GM19324 (cell line): ENCODE results near the gene GUCY1A2.

Source experiments
- ATAC-seq: cut with Tn5 transposase; IDR thresholded peaks from one replicate; pipeline ENCODE4 v1.9.1; 2021; ENCODE audit warnings: mild to moderate bottlenecking, moderate library complexity; ENCODE audit not compliant: unreplicated experiment, low FRiP score

The GUCY1A2 gene

DNA sequence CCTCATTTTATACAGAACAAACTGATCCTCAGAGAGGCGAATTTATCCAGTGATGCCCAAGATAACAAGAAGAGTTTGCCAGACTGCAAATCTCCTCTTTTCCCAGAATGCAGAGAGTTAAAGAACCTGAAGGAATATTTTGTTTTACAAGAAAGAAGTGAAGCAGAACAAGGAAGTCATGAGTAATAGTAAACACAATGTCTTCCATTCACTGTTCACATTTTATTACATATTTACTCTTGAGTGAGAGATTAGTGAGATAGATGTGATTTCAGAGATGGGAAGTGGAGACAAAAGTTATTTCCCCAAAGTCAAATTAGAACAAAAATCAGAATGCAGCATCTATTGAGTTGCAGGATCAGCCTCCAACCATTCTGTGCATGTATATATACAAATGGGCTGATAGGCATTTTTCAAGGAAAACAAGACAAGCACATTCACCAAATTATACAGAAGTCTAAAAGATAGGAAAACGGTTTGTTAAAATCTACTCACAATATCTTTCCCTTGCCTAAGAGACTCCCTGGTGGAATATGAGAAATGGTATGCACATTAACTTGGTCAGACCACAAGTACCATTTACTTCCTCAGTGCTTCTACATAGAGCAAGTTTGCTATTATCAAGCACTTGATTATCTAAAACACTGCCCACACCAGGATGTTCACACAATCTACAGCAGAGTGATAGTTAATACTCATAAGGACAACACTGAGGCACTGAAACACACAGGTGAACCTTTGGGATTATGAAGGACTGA is 12.0 kb downstream of the GUCY1A2 start:
- no peak for ATAC-seq

DNA sequence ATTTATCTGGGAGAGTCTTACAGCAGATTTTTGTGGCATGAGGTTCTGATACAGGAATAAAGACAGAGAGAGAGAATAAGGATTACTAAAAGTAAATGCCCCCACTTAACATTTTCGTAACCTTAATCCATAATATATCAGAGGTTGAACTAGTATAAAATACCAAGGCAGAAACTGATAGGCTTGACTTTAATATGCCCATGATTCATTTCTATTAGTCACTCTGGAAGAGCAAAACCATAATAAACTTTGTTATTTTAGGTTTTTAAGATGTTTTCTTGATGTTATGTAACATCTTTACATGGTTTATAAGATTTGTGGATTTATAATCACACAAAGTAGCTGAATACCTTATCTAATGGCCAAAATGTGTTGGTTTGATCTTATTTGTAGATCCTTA is 19.1 kb downstream of the GUCY1A2 start:
- no peak for ATAC-seq

- no peak for ATAC-seq
These were observed 19.4 kb downstream of the GUCY1A2 start for GRCh38 chr11:106998916-106999188.

DNA sequence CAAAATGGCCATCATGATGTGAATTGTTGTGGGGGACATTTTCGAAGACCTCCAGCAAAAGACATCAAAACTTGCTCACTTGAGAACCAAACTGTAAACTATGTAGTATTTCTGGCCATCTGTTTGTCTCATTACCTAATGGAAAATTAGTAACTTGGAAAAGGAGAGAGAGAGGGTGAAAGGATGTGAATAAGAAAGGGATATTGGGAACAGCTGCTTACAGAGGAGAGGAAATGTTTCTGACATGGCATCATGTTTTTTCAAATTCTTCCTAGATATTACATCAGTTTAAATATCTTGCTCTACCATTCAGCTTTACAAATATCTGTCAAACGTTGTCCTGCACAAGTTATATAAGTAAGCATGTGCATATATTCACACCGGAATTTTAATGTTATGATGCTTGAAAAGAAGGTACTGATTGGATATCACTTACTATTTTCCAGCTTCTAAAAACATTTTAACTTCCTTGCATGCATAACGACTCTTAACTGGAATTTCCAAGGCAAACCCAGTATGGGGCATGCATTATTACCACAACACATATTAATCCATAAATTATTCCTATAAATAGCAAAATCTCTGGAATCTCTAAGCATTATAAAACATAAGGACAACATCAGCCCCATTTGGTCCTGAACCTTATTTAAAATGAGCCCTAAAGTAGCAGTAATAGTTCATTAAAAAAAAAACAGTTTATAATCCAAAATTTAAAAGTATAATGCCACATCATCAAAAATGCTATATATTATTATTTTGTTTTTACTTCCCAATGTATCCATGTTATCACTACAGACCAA is 20.0 kb downstream of the GUCY1A2 start:
- no peak for ATAC-seq

GRCh38 chr11:106997227-106997626 is 21.0 kb downstream of the GUCY1A2 start:
- no peak for ATAC-seq

DNA sequence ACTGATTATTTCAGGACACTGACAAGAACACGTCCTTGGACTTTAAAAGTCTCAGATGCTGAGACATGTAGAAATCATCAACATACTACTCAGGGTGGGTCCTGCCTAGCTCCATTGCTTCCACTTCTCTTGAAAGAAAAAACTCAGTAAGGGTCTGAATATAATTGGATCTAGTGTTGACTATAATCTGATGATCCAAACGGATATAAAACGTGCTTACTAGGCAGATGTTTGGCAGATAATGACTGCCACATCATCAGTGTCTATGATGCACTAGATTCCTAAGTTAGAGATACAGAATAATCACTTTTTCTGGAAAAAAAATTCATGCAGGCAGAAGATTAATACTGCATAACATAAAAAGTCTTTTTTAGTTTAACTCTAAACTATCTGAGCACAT is 21.6 kb downstream of the GUCY1A2 start:
- ATAC-seq: no peak

GRCh38 chr11:106990331-106990730 is 27.9 kb downstream of the GUCY1A2 start:
- no peak for ATAC-seq

GRCh38 chr11:106989078-106989455 is 29.2 kb downstream of the GUCY1A2 start:
- no peak for ATAC-seq

GRCh38 chr11:106988151-106989077 is 29.9 kb downstream of the GUCY1A2 start:
- no peak for ATAC-seq

DNA sequence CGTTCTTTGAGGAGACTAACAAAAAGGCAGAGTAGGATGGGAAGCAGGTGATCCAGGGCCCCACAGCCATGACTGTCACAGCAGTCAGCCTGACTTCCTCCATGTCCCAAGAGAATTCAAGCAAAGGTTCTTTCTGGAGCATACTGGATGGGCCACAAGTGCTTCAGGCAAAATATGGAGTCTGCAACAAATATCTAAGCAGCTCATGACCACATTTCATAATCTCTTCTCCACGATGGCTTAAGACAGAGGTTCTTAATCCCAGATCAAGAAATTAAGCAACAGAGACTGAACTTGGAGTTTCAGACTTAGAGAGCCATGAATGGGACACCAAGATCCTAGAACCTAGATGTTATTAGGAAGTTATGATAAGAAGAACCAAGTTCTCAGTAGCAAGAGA is 31.6 kb downstream of the GUCY1A2 start:
- ATAC-seq: no peak

GRCh38 chr11:106986261-106986660 is 32.0 kb downstream of the GUCY1A2 start:
- ATAC-seq: no peak

DNA sequence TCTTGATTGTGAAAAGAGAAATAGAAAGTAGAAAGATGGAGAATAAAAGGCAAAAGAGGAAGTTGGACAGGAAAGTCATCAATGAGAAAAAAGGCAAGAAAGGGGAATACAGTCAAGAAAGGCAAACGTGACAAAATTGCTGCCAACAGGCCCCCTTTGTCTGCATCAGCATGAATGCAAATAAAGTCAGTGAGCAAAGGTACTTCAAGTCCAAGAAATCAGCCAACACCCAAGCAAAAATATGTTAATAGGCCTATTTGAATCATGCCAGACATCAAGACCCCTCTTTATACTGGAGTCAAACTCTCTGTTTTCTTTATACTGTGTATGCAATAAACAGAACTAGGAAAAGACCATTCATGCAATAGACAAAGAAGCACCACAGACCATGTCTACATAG is 34.3 kb downstream of the GUCY1A2 start:
- ATAC-seq: no peak

- ATAC-seq: no peak
These were observed 35.0 kb downstream of the GUCY1A2 start for GRCh38 chr11:106983261-106983660.

DNA sequence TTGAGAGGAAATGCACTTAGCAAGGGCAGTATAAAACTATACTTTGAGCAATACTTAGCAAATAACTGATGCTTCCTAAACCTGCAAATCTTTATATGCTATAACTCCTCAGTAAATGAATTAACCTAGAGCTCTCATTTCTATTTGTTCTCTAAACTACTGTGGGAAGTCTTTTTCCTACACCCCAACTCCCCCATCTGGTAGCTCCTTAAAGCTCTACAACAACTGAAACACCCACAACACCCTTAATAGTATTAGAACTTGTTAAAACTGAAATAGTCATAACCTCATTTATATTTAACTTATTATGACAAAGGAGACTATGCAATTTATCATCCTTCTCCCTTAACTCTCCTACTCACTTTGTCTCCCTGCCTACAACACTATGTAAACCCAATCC is 43.4 kb downstream of the GUCY1A2 start:
- no peak for ATAC-seq

DNA sequence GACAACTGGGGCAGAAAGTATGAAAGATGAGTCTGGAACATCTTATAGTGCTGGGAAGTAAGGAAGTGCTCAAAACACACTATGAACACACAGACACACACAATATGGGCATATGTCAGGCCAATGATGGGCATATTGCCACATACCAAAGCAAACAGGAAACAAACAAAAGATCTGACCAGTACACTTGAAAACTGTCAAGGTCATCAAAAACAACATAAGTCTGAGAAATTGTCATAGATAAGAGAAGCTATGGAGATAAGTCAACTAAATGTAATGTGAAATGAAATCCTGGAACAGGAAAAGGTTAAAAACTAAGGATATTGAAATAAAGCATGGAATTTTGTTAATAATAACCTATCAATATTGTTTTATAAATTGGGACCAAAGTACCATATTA is 46.4 kb downstream of the GUCY1A2 start:
- no peak for ATAC-seq

DNA sequence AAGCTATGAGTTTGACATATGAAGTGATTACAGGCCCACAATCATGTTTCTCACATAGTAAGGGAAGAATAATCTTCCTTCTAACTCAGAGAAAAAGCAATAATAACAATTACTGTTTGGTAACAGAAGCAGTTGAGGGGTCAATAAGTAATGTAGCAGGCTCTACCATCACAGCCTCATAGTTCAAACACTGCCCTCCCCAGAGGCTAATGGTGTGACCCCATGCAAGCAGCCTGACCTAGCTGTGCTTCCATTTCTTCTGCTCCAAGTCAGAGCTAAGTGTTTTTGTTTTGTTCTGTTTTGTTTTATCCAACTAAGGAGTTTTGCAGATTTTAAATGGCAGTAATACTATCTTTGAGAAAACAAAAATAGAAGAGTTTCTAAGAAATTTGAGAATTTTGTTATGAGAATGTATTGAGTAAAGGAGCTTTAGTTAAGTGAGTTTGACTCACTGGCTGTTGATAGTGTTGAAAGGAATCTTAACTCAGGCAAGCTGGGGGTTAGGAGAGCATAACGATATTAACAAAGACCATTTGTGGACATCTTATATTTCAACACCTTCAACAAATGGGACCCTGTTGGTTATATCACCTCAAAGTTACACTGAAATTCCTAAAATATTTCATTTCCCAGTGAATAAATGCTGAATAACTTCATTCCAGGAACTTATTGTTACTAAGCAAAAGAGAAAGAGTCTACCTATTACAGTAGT is 48.5 kb downstream of the GUCY1A2 start:
- ATAC-seq: no peak

GRCh38 chr11:106962995-106963394 is 55.3 kb downstream of the GUCY1A2 start:
- no peak for ATAC-seq

DNA sequence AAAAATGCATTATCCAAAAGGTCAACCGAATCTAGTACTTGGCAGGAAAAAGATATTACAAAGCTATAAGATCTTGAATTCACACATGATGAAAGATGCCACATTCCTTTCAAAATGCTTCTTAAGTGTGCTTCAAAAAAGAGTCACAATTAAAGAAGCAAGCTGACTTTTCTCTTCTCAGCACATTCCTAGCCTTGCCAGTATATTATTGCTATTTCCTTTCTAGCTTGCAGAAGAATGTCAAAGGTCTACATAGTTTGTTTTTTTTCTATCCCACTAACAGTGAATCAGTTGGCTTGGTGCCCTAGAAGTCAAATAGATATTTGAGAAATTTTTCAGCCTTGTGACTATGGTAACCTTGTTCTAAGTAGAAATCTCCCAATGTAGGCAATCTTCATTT is 56.8 kb downstream of the GUCY1A2 start:
- ATAC-seq: no peak

- ATAC-seq: no peak
These were observed 57.2 kb downstream of the GUCY1A2 start for GRCh38 chr11:106961048-106961447.

DNA sequence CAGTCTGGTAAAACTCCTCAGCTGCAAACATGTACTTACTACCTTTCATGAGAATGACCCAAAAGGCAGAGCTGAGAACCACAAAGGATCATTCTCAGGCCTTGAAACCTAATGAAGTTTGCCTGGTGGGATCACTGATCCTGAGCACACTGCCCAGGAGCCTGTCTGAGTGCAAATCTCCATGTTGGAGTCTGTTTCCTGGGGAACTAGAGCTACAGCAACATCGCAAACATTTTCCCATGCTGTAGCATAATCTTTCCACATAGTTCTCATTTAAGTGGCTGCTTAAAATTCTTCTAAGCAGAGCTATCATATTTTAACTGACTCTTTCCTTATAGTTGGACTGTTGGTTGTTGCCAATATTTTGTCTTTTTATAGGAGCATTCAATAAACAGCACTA is 58.5 kb downstream of the GUCY1A2 start:
- ATAC-seq: no peak

DNA sequence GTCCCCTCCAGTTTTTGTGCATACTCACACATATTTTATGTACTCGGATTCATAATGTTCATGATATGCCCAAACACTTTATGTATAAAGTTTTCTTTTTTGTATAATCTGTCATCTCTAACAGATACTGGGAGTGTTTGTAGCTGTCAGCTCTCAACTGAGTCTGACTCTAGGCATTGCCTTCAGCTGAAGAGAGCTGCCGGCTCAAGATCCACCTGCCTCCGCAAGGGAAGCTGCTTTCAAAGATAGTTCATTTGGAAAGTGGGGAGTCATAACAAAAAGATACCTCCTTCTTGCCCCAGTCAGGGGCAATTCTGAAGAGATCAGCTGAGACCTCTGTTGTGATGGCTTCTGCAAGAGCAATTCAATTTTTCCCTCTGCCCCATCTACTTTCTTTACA is 58.9 kb downstream of the GUCY1A2 start:
- no peak for ATAC-seq
